Measurements from ENCODE around the gene CLTCL1. TPM values are rescaled to one million over a fixed set of nuclear protein-coding genes. Genes with fewer than 3 reads are reported as not detected.

Gene CLTCL1
- total RNA-seq, 1 experiment from 2014 or later = 11.9 TPM

GRCh38 chr22:19238900-19239299, 52.6 kb downstream of the CLTCL1 start:
- H3K27me3 ChIP-seq (ENCODE audit: control insufficient read depth, insufficient read depth, low read length) = no peaks in the 10 kb centered on the region
- no TSS peak for BruUV-seq (replicated peaks)
- no peaks in the 10 kb centered on the region for H3K4me1 ChIP-seq (ENCODE audit: control insufficient read depth, insufficient read depth, low read length)
- intact Hi-C loops (cut with micrococcal nuclease; ENCODE audit: unreplicated experiment) = no loop called here
- TF ChIP-seq TCF7L2 (IDR thresholded peaks at IDR 0.05; ENCODE audit: low read depth, low read length) (no peak), SIN3A (IDR thresholded peaks at IDR 0.05; ENCODE audit: borderline replicate concordance, insufficient read depth, low read depth, low read length) (no peak), REST (IDR thresholded peaks at IDR 0.05; ENCODE audit: insufficient read depth in 1 of 2, low read depth in 2 of 2, low read length in 1 of 2) (no peak), POLR2AphosphoS5 (IDR thresholded peaks at IDR 0.05; ENCODE audit: low read depth, low read length) (no peak), CTCF (IDR thresholded peaks at IDR 0.05) (no peak)
- POLR2A ChIA-PET = no interaction called here
- no peak overlapping the region for H3K4me3 ChIP-seq (ENCODE audit: low read depth in 2 of 2, low read length in 2 of 2)
- CTCF ChIA-PET = no interaction called here
- DNase-seq (ENCODE audit: low read depth, low spot score) (no peak), ATAC-seq (no peak)
- in situ Hi-C loops (cut with HindIII; ENCODE audit: low pct_unique_long_range_greater_than_20kb, low sequenced_read_pairs) = no loop called here
- no peaks in the 10 kb centered on the region for H3K9me3 ChIP-seq (ENCODE audit: control insufficient read depth, insufficient read depth, low read depth, low read length)
- H3K36me3 ChIP-seq (ENCODE audit: control insufficient read depth, insufficient read depth, low read length) = no peaks in the 10 kb centered on the region
- no peak overlapping the region for H3K27ac ChIP-seq (ENCODE audit: low read length)

GRCh38 chr22:19235874-19236273, 55.6 kb downstream of the CLTCL1 start:
- Histone ChIP-seq H3K4me1 (ENCODE audit: control insufficient read depth, insufficient read depth, low read length) (no peaks in the 10 kb centered on the region), H3K4me3 (ENCODE audit: low read depth in 2 of 2, low read length in 2 of 2) (no peak overlapping the region), H3K9me3 (ENCODE audit: control insufficient read depth, insufficient read depth, low read depth, low read length) (no peaks in the 10 kb centered on the region), H3K36me3 (ENCODE audit: control insufficient read depth, insufficient read depth, low read length) (no peaks in the 10 kb centered on the region), H3K27ac (ENCODE audit: low read length) (no peak overlapping the region), H3K27me3 (ENCODE audit: control insufficient read depth, insufficient read depth, low read length) (no peaks in the 10 kb centered on the region)
- intact Hi-C loops (cut with micrococcal nuclease; ENCODE audit: unreplicated experiment) = no loop called here
- ChIA-PET POLR2A (no interaction called here), CTCF (no interaction called here)
- ATAC-seq (no peak), DNase-seq (ENCODE audit: low read depth, low spot score) (no peak)
- no TSS peak for BruUV-seq (replicated peaks)
- in situ Hi-C loops (cut with HindIII; ENCODE audit: low pct_unique_long_range_greater_than_20kb, low sequenced_read_pairs) = no loop called here
- no peak for TF ChIP-seq POLR2AphosphoS5 (IDR thresholded peaks at IDR 0.05; ENCODE audit: low read depth, low read length)
- no peak for TF ChIP-seq SIN3A (IDR thresholded peaks at IDR 0.05; ENCODE audit: borderline replicate concordance, insufficient read depth, low read depth, low read length)
- no peak for TF ChIP-seq REST (IDR thresholded peaks at IDR 0.05; ENCODE audit: insufficient read depth in 1 of 2, low read depth in 2 of 2, low read length in 1 of 2)
- TF ChIP-seq CTCF (IDR thresholded peaks at IDR 0.05) = no peak
- no peak for TF ChIP-seq TCF7L2 (IDR thresholded peaks at IDR 0.05; ENCODE audit: low read depth, low read length)
